HepG2 (cell line): ENCODE results near the gene BRAF. TPM values are rescaled to one million over a fixed set of nuclear protein-coding genes. Genes with fewer than 3 reads are reported as not detected.

Experiments
- ATAC-seq: fragments of 200-7000 bp; cut with Tn5 transposase; 3 replicates; pipeline ENCODE4 v1.9.1; 2020; ENCODE audit warnings: mild to moderate bottlenecking, moderate library complexity
- BruUV-seq: library from RNA; stranded (reverse); fragments of 400-500 nt; replicated peaks from 2 replicates; lab custom pipeline; 2021; lab: Mats Ljungman, UMichigan
- CTCF ChIA-PET: fragments of 300-600 bp; formaldehyde crosslinking; extraction: SDS; loops from one replicate; lab custom pipeline; 2021; ENCODE audit warnings: low total read pairs, inconsistent platforms, low intra/inter-chr PET ratio; lab: Yijun Ruan, JAX
- POLR2A ChIA-PET: fragments of 350-600 bp; sonication (Branson Sonifier 250); formaldehyde crosslinking; loops from one replicate; lab custom pipeline; 2020; ENCODE audit warnings: antibody characterized with exemption, inconsistent platforms; lab: Yijun Ruan, JAX
- DNase-seq: peaks from one replicate; pipeline ENCODE4 v3.0.0-alpha.2; 2015; ENCODE audit warnings: low spot score
- FAIRE-seq: peaks from 3 replicates; lab custom pipeline; 2011; peaks lifted over from hg19 to GRCh38; lab: Jason Lieb, UNC
- H2AFZ ChIP-seq: one replicate; pipeline ENCODE4 v1.6.1; 2011; ENCODE audit warnings: low read length, inconsistent platforms
- H3K27ac ChIP-seq: fragments of 300-600 bp; 3 replicates; pipeline ENCODE4 v1.8.0; 2011; ENCODE audit warnings: mixed run types, mild to moderate bottlenecking, mixed read lengths, low read length, inconsistent platforms; ENCODE audit not compliant: insufficient read depth; ENCODE audit errors: extremely low read length
- H3K27me3 ChIP-seq, 2 experiments: fragments of 200-600 bp in 1 of 2; 2 replicates in 1 of 2; 3 replicates in 1 of 2; pipeline versions ENCODE4 v1.6.0 to v1.8.0; 2011; ENCODE audit warnings: low read length in 2 of 2, mild to moderate bottlenecking in 2 of 2, moderate library complexity in 2 of 2, inconsistent platforms in 1 of 2; ENCODE audit not compliant: insufficient read depth in 2 of 2, control insufficient read depth in 1 of 2
- H3K36me3 ChIP-seq, 2 experiments: fragments of 200-600 bp in 1 of 2; replicated peaks in 1 of 2; 2 replicates in 1 of 2; 3 replicates in 1 of 2; pipeline versions ENCODE4 v1.5.1 to v1.8.0; 2011; ENCODE audit warnings: low read length in 2 of 2, inconsistent platforms in 1 of 2; ENCODE audit not compliant: insufficient read depth in 2 of 2, control insufficient read depth in 1 of 2
- H3K4me1 ChIP-seq: 2 replicates; pipeline ENCODE4 v1.5.1; 2012; ENCODE audit warnings: low read length, inconsistent platforms; ENCODE audit not compliant: insufficient read depth
- H3K4me2 ChIP-seq: 2 replicates; pipeline ENCODE4 v1.6.0; 2011; ENCODE audit warnings: low read depth, low read length, inconsistent platforms
- H3K4me3 ChIP-seq, 3 experiments: fragments of 200-600 bp in 1 of 3; sonication (generic), shearing (Covaris generic) in 1 of 3; replicated peaks in 1 of 3; 2 replicates each; pipeline ENCODE4 v1.5.1; 2011 to 2016; ENCODE audit warnings: low read length in 3 of 3, inconsistent platforms in 2 of 3, low read depth in 2 of 3, mild to moderate bottlenecking in 2 of 3, control low read depth in 1 of 3, mixed read lengths in 1 of 3; ENCODE audit not compliant: insufficient read depth in 1 of 3
- H3K79me2 ChIP-seq: one replicate; pipeline ENCODE4 v1.6.1; 2011; ENCODE audit warnings: low read length, inconsistent platforms; ENCODE audit not compliant: insufficient read depth
- H3K9ac ChIP-seq: 2 replicates; pipeline ENCODE4 v1.6.0; 2011; ENCODE audit warnings: mild to moderate bottlenecking, low read depth, low read length, inconsistent platforms; ENCODE audit not compliant: insufficient read depth
- H3K9me3 ChIP-seq: 2 replicates; pipeline ENCODE4 v1.5.1; 2012; ENCODE audit warnings: mild to moderate bottlenecking, low read length
- H4K20me1 ChIP-seq: 2 replicates; pipeline ENCODE4 v1.6.0; 2011; ENCODE audit warnings: inconsistent platforms, mild to moderate bottlenecking, low read length, moderate library complexity; ENCODE audit not compliant: insufficient read depth
- CBX1 ChIP-seq: IDR thresholded peaks from one replicate; pipeline ENCODE4 v1.6.1; 2016; ENCODE audit warnings: antibody characterized with exemption, low read depth
- ELK4 ChIP-seq: sonication (generic); formaldehyde crosslinking; IDR thresholded peaks from 2 replicates; pipeline ENCODE4 v1.9.0; 2021; ENCODE audit warnings: missing genetic modification reagents, borderline replicate concordance
- PHF20 ChIP-seq: sonication (generic); formaldehyde crosslinking; IDR thresholded peaks from 2 replicates; pipeline ENCODE4 v1.5.0; 2020; ENCODE audit warnings: mild to moderate bottlenecking, missing genetic modification reagents
- RBAK ChIP-seq: sonication (generic); formaldehyde crosslinking; IDR thresholded peaks from 2 replicates; pipeline ENCODE4 v1.5.1; 2020; ENCODE audit warnings: mild to moderate bottlenecking, missing genetic modification reagents
- SP140L ChIP-seq: sonication (generic); formaldehyde crosslinking; IDR thresholded peaks from 2 replicates; pipeline ENCODE4 v1.4.0; 2020; ENCODE audit warnings: missing genetic modification reagents, borderline replicate concordance
- SRSF9 ChIP-seq: fragments of 200-400 bp; formaldehyde crosslinking; IDR thresholded peaks from 2 replicates; pipeline ENCODE4 v1.6.1; 2018; ENCODE audit warnings: borderline replicate concordance, mild to moderate bottlenecking, low read depth, low read length; ENCODE audit not compliant: insufficient read depth, poor library complexity, severe bottlenecking
- ZNF143 ChIP-seq: sonication (generic); formaldehyde crosslinking; IDR thresholded peaks from 2 replicates; pipeline ENCODE4 v1.4.0; 2020; ENCODE audit warnings: missing genetic modification reagents
- ZNF460 ChIP-seq: sonication (generic); formaldehyde crosslinking; IDR thresholded peaks from 2 replicates; pipeline ENCODE4 v1.5.1; 2020; ENCODE audit warnings: missing genetic modification reagents, mild to moderate bottlenecking, borderline replicate concordance
- ZNF792 ChIP-seq: IDR thresholded peaks from 2 replicates; pipeline ENCODE4 v1.6.1; 2016
- ZNF841 ChIP-seq: sonication (generic); formaldehyde crosslinking; IDR thresholded peaks from 2 replicates; pipeline ENCODE4 v1.8.1; 2023; ENCODE audit warnings: missing genetic modification reagents, borderline replicate concordance
- WGBS: methylation state at CpG from one replicate; pipeline ENCODE4 v1.1.6; 2017; ENCODE audit warnings: low lambda C conversion rate; 5-methylcytosine and 5-hydroxymethylcytosine counted together
- in situ Hi-C: cut with HindIII; loops from 2 replicates; pipeline ENCODE4 v1.10.0; 2017; ENCODE audit warnings: low pct_unique_long_range_greater_than_20kb; ENCODE audit not compliant: extremely low pct_ligation_motif_present
- intact Hi-C: fragments of 100-400 bp; cut with micrococcal nuclease; formaldehyde crosslinking; loops from one replicate; pipeline ENCODE4 v1.10.0; 2022; ENCODE audit not compliant: unreplicated experiment
- polyA plus RNA-seq, 8 experiments: library from polyadenylated mRNA; depleted of rRNA in 3 of 8; stranded (reverse) in 7 of 8; unstranded in 1 of 8; fragments of >200 nt; fragmentation: Illumina TruSeq in 4 of 8; extraction: Trizol in 4 of 8; gene quantifications; 2 replicates each; pipeline versions ENCODE4 v1.2.1 to v1.2.3, GENCODE V29; 2011 to 2016; ENCODE audit warnings: low read depth in 4 of 8, missing spikeins in 1 of 8, mixed read lengths in 1 of 8; ENCODE audit not compliant: insufficient read depth in 1 of 8
- total RNA-seq, 5 experiments: library from RNA; depleted of rRNA; stranded (reverse); fragments of >200 nt; fragmentation: Illumina TruSeq; extraction: Trizol; gene quantifications; 2 replicates each; pipeline ENCODE4 v1.2.3, GENCODE V29; 2016; ENCODE audit warnings: low read depth in 1 of 5

The BRAF gene
- total and polyA plus RNA-seq, 2 of the 13 experiments (the other 11 are each of a cell fraction or from before 2014, with no cell fraction given): 12.5 to 13.4 TPM

- TF ChIP-seq ELK4 (CRISPR knock-in tag) (no peak), ZNF143 (no peak)
These were observed 55.3 kb downstream of the BRAF start (continued) for GRCh38 chr7:140869430-140869829.

GRCh38 chr7:140867467-140868462 is 57.0 kb downstream of the BRAF start:
- CTCF ChIA-PET: no interaction called here
- Histone ChIP-seq H3K79me2 (peaks cover 26% of the 10 kb centered on the region), H3K4me2 (no peak overlapping the region), H3K36me3 (no peaks in the 10 kb centered on the region), H3K27me3 (no peaks in the 10 kb centered on the region), H3K9me3 (no peaks in the 10 kb centered on the region), H2AFZ (no peak overlapping the region), H3K4me1 (peaks cover 13% of the 10 kb centered on the region), H3K4me3 (no peak overlapping the region), H3K27ac (no peak overlapping the region), H3K9ac (no peak overlapping the region), H4K20me1 (no peaks in the 10 kb centered on the region)
- in situ Hi-C loops (no loop called here), intact Hi-C loops (no loop called here)
- FAIRE-seq (no peak), DNase-seq (no peak), ATAC-seq (no peak)
- POLR2A ChIA-PET: no interaction called here
- TF ChIP-seq ZNF841 (CRISPR knock-in tag) (no peak), RBAK (CRISPR knock-in tag) (no peak), SP140L (CRISPR knock-in tag) (no peak), SRSF9 (no peak), ZNF792 (CRISPR knock-in tag) (no peak), CBX1 (no peak), ZNF460 (CRISPR knock-in tag) (no peak), PHF20 (CRISPR knock-in tag) (no peak)
- WGBS: 99% methylated on average over 5 of the region's 5 CpGs
- BruUV-seq: no TSS peak
